OCI-M1 (cell line): ENCODE data around the gene IFI6.
"Not testable (repeated sequence)": the region's sequence is repeated elsewhere in the genome, so short reads cannot be mapped to it uniquely, and the experiment has no call there.

ENCODE experiments used
- DNase-seq: peaks from one replicate; lab custom pipeline; 2025; lab: John Stamatoyannopoulos, UW

The IFI6 gene

GRCh38 chr1:27650539-27651175, 21.3 kb downstream of the IFI6 start:
- peak; percentile 43 for DNase-seq

DNA sequence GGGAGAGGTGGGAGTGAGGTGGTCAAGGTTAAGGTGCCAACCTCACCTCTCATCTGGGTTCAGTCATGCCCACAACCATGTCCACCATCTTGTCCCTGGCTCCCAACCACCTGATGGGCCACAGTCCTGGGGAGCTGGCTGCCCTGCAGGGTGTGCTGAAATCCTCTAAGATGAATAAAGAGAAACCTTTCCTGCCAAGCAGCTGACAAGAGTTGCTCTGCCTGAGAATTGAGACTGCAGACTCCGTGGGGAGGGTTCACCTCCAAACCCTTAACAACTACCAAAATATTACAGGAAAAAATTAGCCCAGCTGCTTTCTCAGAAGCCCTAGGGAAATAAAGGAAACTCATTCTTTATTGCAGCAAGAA, 21.8 kb downstream of the IFI6 start:
- DNase-seq = no peak

- no peak for DNase-seq
Measured at GRCh38 chr1:27649306-27649635, 22.7 kb downstream of the IFI6 start.

DNA sequence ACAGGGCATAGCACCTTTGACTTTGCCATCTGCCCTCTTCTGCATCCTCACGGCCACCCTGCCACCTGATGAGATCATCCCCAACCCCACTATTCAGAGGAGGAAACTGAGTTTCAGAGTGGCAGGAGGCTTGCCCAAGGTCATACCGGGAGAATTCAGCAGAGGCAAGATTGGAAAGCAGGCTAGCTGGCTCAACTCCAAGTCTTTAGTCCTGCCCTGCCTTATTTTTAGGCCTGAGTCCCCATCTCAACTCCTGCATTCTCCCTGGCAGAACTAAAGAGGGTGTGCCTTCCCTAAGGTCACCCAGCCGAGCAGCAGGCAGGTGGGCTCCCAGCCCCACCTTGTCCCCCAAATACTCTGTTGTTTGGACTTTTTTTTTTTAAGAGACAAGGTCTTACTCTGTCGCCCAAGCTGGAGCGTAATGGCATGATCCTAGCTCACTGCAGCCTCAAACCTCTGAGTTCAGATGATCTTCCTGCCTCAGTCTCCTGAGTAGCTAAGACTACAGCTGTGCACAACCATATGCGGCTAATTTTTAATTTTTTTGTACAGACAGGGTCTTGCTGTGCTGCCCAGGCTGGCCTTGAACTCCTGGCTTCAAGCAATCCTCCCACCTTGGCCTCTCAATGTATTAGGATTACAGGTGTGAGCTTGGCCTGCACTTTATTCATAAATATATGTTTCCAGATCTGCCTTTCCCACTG, 23.2 kb downstream of the IFI6 start:
- DNase-seq = no peak

- no peak for DNase-seq
Measured at GRCh38 chr1:27647328-27647727, 24.7 kb downstream of the IFI6 start.

- no peak for DNase-seq
Measured at GRCh38 chr1:27646676-27647075, 25.3 kb downstream of the IFI6 start.

GRCh38 chr1:27645071-27645415, 26.9 kb downstream of the IFI6 start:
- no peak for DNase-seq

- no peak for DNase-seq
Measured at GRCh38 chr1:27644369-27645070, 27.5 kb downstream of the IFI6 start.

GRCh38 chr1:27643600-27644368, 28.2 kb downstream of the IFI6 start:
- peak; percentile 71 for DNase-seq

DNA sequence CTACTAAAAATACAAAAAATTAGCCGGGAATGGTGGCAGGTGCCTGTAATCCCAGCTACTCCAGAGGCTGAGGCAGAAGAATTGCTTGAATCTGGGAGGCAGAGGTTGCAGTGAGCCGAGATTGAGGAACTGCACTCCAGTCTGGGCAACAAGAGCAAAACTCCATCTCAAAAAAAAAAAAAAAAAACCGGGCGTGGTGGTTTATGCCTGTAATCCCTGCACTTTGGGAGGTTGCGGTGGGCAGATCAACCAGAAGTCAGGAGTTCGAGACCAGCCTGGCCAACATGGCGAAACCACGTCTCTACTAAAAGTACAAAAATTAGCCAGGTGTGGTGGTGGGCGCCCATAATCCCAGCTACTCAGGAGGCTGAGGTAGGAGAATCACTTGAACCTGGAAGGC, 31.5 kb downstream of the IFI6 start:
- DNase-seq = not testable (repeated sequence)

- no peak for DNase-seq
Measured at GRCh38 chr1:27638805-27639204, 33.2 kb downstream of the IFI6 start.

GRCh38 chr1:27638047-27638734, 33.8 kb downstream of the IFI6 start:
- DNase-seq = no peak

DNA sequence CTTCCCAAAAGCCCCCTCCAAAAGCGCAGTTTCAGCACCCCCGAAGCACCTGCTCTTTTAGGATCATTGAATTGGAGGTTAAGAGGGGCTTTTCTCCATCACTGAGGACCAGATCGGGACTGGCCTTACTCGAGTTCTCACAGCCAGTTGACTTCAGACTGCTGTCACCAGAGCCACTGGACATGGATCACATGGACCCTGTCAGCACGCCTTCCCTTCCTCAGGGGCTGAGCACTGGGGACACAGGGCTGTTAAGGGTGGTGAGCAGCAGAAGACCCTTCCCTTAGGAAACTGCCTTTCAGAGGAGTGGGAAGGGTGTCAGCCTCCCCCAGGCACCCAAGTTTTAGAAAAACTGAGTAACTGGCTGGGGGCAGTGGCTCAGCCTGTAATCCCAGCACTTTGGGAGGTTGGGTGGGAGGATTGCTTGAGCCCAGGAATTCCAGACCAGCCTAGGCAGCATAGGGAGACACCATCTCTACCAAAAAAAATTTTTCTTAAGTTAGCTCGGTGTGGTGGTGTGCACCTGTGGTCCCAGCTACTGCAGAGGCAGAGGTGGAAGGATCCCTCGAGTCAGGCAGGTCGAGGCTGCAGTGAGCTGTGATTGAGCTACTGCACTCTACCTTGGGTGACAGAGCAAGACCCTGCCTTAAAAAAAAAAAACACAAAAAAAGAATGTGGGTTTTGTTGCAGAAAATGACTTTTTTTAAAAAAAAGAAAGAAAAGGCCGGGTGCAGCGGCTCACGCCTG, 36.4 kb downstream of the IFI6 start:
- no peak for DNase-seq

GRCh38 chr1:27634985-27635367, 37.0 kb downstream of the IFI6 start, which contains the start of gene FGR:
FGR (minus strand) TSS chr1:27635185; CDS start chr1:27623916, 11,269 bp downstream.
- no peak for DNase-seq

DNA sequence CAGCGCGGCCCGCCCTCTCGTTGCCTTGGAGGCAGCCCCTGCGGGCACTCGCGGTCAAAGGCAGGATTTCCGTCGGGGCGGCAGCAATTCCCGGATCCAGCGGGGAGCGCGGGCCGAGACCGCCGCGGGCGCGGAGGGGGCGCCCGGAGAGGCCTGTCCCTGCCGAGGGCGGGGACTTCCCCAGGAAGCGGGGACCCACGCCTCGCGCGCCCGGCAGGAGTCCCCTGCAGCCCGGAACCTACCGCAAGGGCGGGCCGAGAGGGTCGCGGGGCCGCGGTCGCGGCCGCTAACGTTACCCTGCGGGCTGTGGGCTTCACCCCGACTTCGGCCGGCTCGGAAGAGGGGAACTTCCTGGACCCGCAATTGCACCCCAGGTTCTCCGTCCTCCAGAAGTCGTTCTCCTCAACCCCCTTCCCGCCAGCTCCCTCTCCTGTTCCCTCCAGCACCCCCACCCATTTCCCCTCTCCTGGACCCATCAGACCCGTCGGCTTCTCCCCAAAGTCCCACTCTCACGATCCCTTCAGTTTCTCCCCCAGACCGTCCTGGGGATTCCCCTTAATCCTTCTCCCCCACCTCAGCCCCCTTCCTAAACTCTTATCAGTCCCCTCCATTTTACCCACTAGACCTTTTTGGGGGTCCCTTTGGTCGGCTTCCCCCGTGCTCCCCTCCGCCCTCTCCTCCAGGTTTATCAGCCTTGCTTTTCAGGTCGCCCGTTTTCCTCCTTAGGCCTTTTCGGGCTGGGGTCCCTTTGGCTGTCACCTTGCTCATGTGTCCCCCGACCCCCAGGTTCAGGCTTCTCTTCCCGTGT, 37.6 kb downstream of the IFI6 start:
- DNase-seq = no peak

GRCh38 chr1:27633640-27634176, 38.3 kb downstream of the IFI6 start:
- no peak for DNase-seq

DNA sequence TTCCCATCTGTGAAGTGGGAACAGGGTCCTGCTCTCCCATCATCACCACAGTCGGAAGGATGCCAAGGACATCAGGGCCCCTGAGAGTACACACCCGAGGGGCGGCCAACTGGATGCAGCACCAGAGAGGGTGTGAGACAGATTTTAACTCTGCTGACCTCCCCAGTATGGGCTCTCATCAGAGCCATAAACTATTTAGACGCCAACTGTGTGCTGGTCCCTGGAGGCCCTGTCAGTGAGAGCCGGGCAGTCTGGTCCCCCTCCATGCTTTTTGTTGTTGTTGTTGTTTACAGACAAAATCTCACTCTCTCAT, 38.7 kb downstream of the IFI6 start:
- DNase-seq = no peak

DNA sequence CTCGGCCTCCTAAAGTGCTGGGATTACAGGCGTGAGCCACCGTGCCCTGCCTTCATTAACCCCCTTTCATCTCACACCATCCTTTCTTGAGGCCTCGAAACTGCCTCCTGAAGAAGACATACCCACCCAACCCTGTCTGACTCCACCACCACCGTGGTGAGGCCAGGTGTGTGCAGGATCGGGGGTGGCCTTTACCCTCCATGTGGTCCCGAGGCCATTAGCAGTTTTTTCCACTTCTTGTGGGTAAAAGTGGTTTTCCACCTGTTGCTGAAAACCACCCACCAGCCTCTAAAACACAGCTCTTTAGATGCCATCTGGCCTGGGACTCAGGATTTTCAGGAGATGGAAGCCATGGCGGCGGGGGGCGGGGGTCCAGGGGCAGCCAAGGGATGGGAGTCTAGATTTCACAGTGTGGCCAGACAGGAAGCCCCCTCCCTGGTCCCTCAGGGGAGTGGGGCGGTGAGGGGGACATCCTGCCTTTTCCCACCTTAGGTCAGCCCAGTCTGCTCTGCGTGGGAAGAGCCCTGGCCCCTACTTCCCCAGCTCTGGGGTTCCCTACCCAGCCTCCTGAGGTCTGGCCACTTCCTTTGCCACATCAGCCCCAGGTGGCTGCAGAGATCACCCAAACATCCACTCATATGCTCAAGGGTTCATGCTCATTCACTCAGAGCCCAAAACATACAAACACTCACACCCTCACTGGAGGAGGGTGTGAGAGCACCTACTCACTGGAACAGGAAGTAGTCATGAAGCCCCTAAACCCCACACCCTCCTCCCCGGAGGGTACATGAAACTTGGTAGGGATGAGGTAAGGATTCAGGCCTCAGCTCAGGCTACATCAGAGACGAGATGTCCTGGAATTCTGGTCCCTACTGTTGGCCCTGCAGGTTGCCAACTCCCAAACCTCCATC, 39.4 kb downstream of the IFI6 start:
- DNase-seq = no peak

DNA sequence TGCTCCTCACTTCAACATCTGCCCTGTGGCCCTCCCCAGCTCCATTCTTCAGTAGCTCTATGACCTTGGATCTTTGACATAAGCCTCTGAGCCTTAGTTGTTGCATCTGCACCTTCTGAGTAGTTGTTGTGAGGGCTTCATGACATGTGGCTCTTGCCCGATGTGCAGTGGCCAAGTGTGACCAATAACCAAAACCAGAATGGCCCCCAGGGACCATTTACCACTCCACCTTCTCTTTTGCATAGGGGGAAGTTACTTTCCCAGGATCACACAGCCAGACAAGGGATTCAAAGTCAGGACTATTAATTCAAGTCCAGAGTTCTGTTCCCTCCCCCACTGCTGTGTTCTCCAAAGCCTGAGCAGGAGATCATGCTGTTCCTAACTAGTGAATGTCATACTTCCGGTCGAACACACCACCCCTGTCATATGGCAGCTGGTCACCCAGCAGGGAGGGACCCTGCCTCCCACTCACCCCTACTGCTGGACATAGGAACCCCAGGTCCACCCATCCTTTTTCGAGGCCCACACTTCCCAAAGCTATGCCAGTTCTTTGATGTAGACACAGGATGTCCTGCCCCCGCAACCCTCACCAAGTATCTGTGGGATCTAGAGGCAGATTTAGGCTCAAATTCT, 41.0 kb downstream of the IFI6 start:
- no peak for DNase-seq
